ENCODE measurements around the gene SNX5. TPM values are rescaled to one million over a fixed set of nuclear protein-coding genes. Genes with fewer than 3 reads are reported as not detected.
A peak's percentile ranks its signal among the peaks of the same experiment; 100 is the strongest.

SNX5 gene
- total RNA-seq, 2 donors from 2014 or later: 37.3 to 50.3 TPM

GRCh38 chr20:17936761-17937732 is 31.5 kb downstream of the SNX5 start:
- Histone ChIP-seq H3K4me1 (peaks cover 0 to 32% of the 10 kb centered on the region in 2 donors), H3K36me3 (peaks cover 17% of the 10 kb centered on the region)

GRCh38 chr20:17936286-17936760 is 32.3 kb downstream of the SNX5 start:
- Histone ChIP-seq H3K36me3 (peaks cover 10% of the 10 kb centered on the region), H3K4me1 (peaks cover 0 to 32% of the 10 kb centered on the region in 2 donors), H3K27ac (peak overlapping the region in 1 of 2 donors; percentile 49), H3K9me3 (no peaks in the 10 kb centered on the region), H3K4me3 (no peak overlapping the region), H3K27me3 (no peaks in the 10 kb centered on the region)
- no peak for DNase-seq (ENCODE audit: low spot score)
- TF ChIP-seq CTCF (IDR thresholded peaks at IDR 0.05): no peak

More at GRCh38 chr20:17936761-17937732, 31.5 kb downstream of the SNX5 start:
- Histone ChIP-seq H3K27me3 (no peaks in the 10 kb centered on the region), H3K9me3 (no peaks in the 10 kb centered on the region), H3K27ac (peak overlapping the region; percentile 41 to 49), H3K4me3 (no peak overlapping the region)
- no peak for TF ChIP-seq CTCF (IDR thresholded peaks at IDR 0.05)
- peak; percentile 81 for DNase-seq (ENCODE audit: low spot score)

- H3K27me3 ChIP-seq: no peaks in the 10 kb centered on the region
- peaks cover 6% of the 10 kb centered on the region for H3K36me3 ChIP-seq
- no peak for TF ChIP-seq CTCF (IDR thresholded peaks at IDR 0.05)
- H3K4me1 ChIP-seq: peaks cover 0 to 32% of the 10 kb centered on the region in 2 donors
- H3K27ac ChIP-seq: peak overlapping the region in 1 of 2 donors; percentile 49
- H3K4me3 ChIP-seq: no peak overlapping the region
- no peaks in the 10 kb centered on the region for H3K9me3 ChIP-seq
- no peak for DNase-seq (ENCODE audit: low spot score)
These were observed 32.8 kb downstream of the SNX5 start for GRCh38 chr20:17935761-17936160.

- Histone ChIP-seq H3K4me1 (peaks cover 0 to 32% of the 10 kb centered on the region in 2 donors), H3K4me3 (no peak overlapping the region), H3K9me3 (no peaks in the 10 kb centered on the region), H3K27me3 (no peaks in the 10 kb centered on the region), H3K36me3 (peaks cover under 1% of the 10 kb centered on the region), H3K27ac (no peak overlapping the region)
- DNase-seq (ENCODE audit: low spot score): no peak
- TF ChIP-seq CTCF (IDR thresholded peaks at IDR 0.05): no peak
These were observed 33.4 kb downstream of the SNX5 start for GRCh38 chr20:17935186-17935585.

- H3K36me3 ChIP-seq: no peaks in the 10 kb centered on the region
- no peaks in the 10 kb centered on the region for H3K27me3 ChIP-seq
- no peak for DNase-seq (ENCODE audit: low spot score)
- TF ChIP-seq CTCF (IDR thresholded peaks at IDR 0.05): no peak
- no peaks in the 10 kb centered on the region for H3K9me3 ChIP-seq
- peaks cover 0 to 30% of the 10 kb centered on the region in 2 donors for H3K4me1 ChIP-seq
- H3K4me3 ChIP-seq: no peak overlapping the region
- H3K27ac ChIP-seq: peak overlapping the region in 1 of 2 donors; percentile 26
These were observed 34.3 kb downstream of the SNX5 start for GRCh38 chr20:17934141-17934862.
